ENCODE measurements around the gene KCNMA1.

GRCh38 chr10:77586719-77587415 is 50.7 kb downstream of the KCNMA1 start:
- TF ChIP-seq EP300 (IDR thresholded peaks at IDR 0.05) = peak; percentile 51
- no peak for TF ChIP-seq POLR2AphosphoS5 (IDR thresholded peaks at IDR 0.05)
- TF ChIP-seq CTCF (IDR thresholded peaks at IDR 0.05) = no peak
- no peak for TF ChIP-seq POLR2A (IDR thresholded peaks at IDR 0.05)
